GM19351 (cell line): Measurements from ENCODE around the gene SAT2.
A peak's percentile ranks its signal among the peaks of the same experiment; 100 is the strongest.

Experiments used
- ATAC-seq: cut with Tn5 transposase; IDR thresholded peaks from one replicate; pipeline ENCODE4 v1.9.1; 2021; ENCODE audit warnings: mild to moderate bottlenecking, moderate library complexity; ENCODE audit not compliant: unreplicated experiment

SAT2 gene

GRCh38 chr17:7592422-7593021 lies 35.1 kb downstream of the SAT2 start:
- ATAC-seq, result no peak

GRCh38 chr17:7591596-7591995 lies 36.0 kb downstream of the SAT2 start:
- no peak for ATAC-seq

GRCh38 chr17:7590743-7591142 lies 36.9 kb downstream of the SAT2 start:
- ATAC-seq, result no peak

DNA sequence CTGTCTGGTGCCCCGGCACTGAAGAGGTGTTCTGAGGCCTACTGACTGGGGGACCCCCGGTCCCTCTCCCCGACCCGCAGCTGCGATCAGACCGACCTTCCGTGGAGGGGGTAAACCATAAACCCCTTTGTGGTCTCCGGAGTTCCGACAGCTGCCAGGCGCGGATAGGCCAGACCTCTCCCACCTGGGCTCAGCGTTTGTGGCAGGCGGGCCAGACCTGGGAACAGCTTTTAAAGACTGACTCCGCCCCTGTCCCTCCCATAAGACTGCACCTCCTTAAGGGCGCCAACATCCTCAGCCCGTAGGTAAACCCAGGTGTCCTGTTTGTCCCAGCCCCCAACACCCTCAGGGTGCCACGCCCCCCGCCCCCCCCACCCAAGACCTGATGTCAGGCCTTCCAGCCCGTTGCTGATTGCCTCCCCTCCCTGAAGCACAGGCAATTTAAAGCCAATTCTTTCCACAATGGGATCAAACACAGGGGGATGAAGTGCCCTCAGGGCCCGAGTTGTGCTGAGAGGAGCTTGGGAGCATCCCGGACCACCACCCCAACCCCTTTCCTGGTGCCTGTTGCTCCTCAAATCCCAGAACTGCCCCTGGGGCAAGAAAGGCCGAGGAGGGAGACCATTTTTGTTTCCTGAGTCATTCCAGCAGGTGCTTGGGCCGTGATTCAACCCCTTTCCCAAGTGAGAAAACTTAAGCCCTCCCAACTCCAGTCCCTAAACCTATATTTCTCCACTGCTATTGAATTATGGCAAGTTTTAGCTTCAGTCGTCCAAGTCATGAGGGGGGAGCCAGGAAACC lies 37.5 kb downstream of the SAT2 start, which contains the start of gene SOX15:
Gene SOX15 (minus strand): TSS at position 204 of the 801 bp plus-strand sequence. CDS start 418 bp downstream, outside the sequence.
- no peak for ATAC-seq

DNA sequence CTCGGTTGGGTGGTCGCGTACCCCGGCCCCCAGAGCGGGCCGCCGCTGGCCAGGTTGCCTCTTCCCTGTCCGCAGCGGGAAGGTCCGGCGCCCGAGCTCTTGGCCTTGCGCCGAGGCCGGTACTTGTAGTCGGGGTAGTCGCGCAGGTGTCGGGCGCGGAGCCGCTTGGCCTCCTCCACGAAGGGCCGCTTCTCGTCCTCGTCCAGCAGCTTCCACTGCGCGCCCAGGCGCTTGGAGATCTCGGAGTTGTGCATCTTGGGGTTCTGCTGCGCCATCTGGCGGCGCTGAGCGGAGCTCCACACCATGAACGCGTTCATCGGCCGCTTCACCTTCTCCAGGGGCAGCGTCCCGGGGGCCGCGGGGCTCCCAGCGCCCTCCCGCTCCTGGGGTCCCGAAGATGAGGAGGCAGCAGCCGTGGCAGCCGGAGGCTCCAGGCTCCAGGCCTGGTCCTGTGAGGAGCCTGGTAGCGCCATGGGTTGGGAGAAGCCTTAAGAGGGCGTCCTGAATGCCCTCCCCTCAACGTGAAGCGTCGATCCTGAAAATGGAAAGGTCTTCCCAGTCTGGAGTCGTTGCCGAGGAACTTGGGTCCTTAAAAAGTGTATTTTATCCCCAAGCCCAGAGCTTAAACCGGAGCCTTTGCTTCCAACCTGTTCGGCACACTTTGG lies 38.3 kb downstream of the SAT2 start:
- no peak for ATAC-seq

GRCh38 chr17:7588553-7589203 lies 38.9 kb downstream of the SAT2 start:
- ATAC-seq, result no peak

DNA sequence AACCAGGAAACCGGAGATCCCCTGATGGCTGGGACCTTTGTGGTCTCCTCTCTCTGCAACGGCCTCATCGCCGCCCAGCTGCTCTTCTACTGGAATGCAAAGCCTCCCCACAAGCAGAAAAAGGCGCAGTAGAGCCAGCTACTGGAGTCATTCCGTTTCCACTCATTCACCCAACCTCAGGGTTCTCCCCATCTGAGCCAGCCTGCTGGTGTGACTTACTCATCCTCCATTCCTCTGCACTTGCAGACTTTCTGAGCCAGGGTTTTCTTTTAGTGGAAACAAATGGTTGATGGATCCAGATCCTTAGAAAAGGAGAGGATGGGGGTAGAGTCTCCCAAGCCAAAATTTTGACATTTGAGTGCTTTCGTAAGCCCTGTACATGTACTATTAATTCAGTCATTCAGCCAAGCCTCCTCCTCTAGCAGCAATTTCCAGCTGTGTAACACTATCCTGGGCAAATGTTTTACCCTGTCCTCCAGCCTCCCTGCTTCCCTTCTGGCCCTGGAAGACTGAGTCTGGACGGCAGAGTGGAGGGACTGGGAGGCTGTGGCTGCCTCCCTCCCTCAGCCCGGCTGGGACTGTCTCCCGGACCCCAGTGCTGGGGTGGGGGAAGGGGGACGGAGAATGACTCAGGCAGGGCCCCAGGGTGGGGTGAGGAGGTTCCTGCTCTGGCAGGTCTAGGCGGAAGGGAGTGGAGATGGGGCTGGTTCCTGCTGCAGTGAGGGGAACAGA lies 40.0 kb downstream of the SAT2 start:
- no peak for ATAC-seq

DNA sequence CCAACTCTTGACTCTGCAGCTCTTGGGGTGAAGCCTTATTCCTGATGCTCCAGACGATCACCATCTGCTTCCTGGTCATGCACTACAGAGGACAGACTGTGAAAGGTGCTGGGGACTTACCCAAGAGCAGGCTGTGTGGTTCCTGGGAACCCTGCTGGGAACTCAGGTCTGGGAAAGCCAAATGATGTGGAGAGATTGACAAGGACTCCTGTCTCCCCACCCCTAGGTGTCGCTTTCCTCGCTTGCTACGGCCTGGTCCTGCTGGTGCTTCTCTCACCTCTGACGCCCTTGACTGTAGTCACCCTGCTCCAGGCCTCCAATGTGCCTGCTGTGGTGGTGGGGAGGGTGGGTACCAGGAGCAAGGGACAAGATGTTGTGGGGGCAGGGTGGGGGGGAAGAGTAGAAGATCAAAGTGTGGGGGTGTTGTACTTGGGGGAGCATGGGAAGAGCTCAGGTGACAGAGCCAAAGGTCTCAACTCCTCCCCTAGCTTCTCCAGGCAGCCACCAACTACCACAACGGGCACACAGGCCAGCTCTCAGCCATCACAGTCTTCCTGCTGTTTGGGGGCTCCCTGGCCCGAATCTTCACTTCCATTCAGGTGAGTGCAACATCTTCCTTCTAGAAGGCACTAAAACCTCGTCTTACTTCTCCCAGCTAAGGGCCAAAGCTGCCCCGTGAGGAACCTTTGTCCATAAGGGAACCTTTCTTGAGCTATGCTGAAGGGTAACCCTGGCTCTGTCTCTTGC lies 40.8 kb downstream of the SAT2 start:
- no peak for ATAC-seq

GRCh38 chr17:7583253-7584109 lies 44.1 kb downstream of the SAT2 start, which contains the start of gene MPDU1:
MPDU1 (plus strand) TSS chr17:7583852; CDS start chr17:7583863, 11 bp downstream.
- peak; percentile 58 for ATAC-seq

- no peak for ATAC-seq
Observed at GRCh38 chr17:7582396-7583252, 45.0 kb downstream of the SAT2 start.

DNA sequence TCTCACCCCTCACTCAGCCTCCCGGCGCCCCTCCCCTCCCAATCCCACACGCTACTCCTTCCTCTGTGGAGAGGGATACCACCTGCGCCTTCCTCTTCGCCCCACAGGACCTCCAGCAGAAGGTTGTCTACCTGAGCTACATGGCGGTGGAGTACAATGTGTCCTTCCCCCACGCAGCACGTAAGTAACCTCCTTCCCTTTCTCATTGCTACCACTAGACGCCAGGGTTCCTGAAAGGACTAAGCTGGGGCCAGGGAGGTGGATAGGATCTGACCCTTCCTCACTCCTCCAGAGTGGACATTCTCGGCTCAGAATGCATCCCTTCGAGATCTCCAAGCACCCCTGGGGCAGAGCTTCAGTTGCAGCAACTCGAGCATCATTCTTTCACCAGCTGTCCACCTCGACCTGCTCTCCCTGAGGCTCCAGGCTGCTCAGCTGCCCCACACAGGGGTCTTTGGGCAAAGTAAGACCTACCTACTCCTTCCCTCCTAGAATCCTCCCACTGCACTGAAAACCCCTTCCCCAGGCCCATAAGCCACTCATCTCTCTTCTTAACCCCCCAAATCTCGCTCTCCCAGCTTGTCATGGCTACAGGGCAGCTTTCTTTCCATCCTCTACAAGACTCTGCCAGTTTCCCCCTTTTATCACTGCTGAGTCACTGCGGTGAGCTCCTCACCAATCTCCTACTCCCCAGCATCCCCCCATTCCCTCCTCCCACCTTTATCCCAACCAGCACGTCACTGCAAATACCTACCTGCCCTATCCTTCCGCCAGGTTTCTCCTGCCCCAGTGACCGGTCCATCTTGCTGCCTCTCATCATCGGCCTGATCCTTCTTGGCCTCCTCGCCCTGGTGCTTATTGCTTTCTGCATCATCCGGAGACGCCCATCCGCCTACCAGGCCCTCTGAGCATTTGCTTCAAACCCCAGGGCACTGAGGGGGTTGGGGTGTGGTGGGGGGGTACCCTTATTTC lies 46.7 kb downstream of the SAT2 start:
- no peak for ATAC-seq

- no peak for ATAC-seq
Observed at GRCh38 chr17:7579834-7580603, 47.6 kb downstream of the SAT2 start.

- peak; percentile 52 for ATAC-seq
Observed at GRCh38 chr17:7579001-7579833, 48.4 kb downstream of the SAT2 start, which contains the start of gene CD68. CD68 (plus strand) TSS chr17:7579638; CDS start chr17:7579678, 40 bp downstream.

GRCh38 chr17:7577327-7578199 lies 50.1 kb downstream of the SAT2 start:
- no peak for ATAC-seq
